AG20443 (cell line): ENCODE data around the gene KCNA3.

Source experiments
- DNase-seq: peaks from one replicate; pipeline ENCODE4 v3.0.0; 2012; ENCODE audit warnings: low spot score, mixed read lengths

KCNA3 gene

GRCh38 chr1:110674337-110675059 lies at the start of gene KCNA3:
Gene KCNA3 (minus strand): TSS chr1:110674940. CDS start chr1:110674809, 131 bp downstream.
- peak; percentile 18 for DNase-seq

- DNase-seq: no peak
These were observed 48.1 kb upstream of the KCNA3 start for GRCh38 chr1:110722807-110723206.

- no peak for DNase-seq
These were observed 45.2 kb upstream of the KCNA3 start for GRCh38 chr1:110719908-110720307.

GRCh38 chr1:110718452-110718851 lies 43.7 kb upstream of the KCNA3 start:
- no peak for DNase-seq

DNA sequence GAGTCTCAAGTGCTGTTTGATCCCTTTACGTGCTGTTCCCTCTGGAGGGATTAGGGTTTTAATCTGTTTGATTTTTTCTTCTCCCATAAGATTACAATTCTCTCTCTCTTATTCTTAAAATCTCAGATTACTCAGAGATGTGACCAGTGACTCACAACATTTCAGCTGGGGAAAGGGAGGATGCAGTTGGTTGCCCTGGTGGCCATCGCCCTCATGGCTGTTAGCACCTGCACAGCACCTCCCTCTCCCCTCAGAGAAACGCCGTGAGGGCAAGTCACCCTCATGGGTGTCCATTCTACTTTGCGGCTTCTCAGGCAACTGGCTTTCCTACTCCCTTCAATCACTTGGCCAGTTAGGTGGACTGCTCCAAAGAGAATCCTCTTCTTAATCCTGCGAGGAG lies 42.4 kb upstream of the KCNA3 start:
- DNase-seq: no peak

GRCh38 chr1:110714374-110714995 lies 39.7 kb upstream of the KCNA3 start:
- DNase-seq: no peak

GRCh38 chr1:110713221-110713620 lies 38.5 kb upstream of the KCNA3 start:
- DNase-seq: no peak

DNA sequence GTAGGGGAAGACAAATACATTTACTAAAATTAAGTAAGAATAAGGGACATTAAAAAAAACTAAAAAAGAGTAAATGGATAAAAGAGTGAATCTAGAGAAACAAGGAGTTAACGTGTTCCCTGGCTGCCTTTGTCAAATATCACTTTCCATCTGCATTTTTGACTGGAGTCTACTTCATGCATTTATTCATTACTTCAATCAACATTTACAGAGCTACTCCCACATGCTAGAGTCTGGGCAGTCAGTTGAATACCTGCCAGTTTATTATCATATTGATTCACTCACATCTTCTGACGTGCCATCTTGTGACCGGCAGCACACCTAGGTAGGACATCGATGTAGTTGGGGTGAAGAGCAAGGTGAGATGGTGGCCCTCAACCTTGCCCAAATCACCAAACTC lies 35.6 kb upstream of the KCNA3 start:
- DNase-seq: no peak

- DNase-seq: no peak
These were observed 34.3 kb upstream of the KCNA3 start for GRCh38 chr1:110708974-110709440.

DNA sequence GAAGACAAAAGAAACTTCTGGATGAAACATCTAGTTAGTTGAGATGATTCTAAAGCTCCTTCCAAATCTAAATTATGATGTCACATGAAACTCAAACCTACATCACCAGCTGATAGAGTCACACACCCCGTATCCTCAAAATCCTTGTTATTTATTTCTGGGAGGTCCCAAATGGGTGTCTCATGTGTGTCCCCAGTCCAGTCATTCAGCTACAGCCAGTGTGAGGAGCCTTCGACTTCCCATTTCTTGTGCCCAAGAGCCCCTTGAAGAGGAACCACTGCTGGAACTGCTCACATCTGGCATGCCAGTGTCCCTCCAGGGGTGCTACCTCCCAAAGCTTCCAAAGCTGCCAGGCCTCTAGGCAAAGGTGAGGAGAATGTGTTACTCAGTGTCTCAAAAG lies 32.5 kb upstream of the KCNA3 start:
- no peak for DNase-seq

- DNase-seq: no peak
These were observed 31.9 kb upstream of the KCNA3 start for GRCh38 chr1:110706621-110707020.

- DNase-seq: no peak
These were observed 27.5 kb upstream of the KCNA3 start for GRCh38 chr1:110702260-110702659.

DNA sequence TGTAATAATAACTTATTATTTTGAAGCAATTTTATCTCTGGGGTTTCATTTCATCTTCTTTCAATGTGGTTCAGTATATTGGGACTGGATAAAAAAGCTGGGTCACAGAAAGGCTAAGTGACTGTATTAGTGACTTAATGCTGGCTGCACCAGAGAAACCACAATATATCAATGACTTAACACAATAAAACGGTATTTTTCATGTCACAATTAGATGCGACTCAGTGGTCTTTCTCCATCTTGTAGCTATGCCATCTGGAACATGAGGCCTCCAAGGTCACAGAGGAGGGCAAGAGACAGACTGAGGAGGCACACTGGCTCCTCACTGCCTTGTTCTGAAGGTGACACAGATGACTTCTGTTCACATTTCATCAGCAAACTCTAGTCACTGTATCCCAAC lies 26.0 kb upstream of the KCNA3 start:
- no peak for DNase-seq

GRCh38 chr1:110697606-110698005 lies 22.9 kb upstream of the KCNA3 start:
- no peak for DNase-seq

DNA sequence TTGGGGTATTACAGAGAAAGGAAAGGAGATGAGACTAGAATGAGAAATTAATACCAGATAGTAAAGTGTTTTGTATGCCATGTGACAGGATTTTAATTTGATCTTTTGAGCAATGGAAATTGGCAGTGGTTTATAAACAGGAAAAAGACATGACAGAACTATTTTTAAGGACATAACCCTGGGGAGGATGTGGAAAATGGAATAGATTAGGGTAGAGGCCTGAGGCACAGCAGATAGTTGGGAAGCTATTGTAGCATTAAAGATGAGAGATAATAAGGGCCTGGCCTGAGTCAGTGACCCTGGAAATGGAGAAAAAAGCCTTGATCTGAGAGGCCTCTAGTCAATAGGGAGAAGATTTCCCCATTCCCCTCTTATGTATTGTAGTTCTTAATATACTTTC lies 22.1 kb upstream of the KCNA3 start:
- DNase-seq: no peak

DNA sequence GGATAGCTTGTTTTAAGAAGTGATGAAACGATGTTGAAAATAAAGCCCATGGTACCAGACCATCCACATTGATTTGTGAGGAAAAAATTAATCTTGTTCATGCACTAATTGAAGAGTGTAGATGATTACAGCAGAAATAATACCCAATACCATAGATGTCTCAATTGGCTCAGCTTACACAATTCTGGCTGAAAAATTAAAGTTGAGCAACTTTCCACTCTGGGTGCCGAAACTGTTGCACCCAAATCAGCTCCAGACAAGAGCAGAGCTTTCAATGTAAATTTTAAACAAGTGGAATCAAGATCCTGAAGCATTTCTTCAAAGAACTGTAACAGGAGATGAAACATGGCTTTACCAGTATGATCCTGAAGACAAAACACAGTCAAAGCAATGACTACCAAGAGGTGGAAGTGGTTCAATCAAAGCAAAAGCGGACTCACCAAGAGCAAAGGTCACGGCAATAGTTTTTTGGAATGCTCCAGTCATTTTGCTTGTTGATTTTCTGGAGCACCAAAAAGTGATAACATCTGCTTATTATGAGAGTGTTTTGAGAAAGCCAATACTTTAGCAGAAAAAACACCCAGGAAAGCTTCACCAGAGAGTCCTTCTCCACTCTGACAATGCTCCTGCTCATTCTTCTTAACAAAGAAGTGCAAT lies 16.1 kb upstream of the KCNA3 start:
- no peak for DNase-seq

DNA sequence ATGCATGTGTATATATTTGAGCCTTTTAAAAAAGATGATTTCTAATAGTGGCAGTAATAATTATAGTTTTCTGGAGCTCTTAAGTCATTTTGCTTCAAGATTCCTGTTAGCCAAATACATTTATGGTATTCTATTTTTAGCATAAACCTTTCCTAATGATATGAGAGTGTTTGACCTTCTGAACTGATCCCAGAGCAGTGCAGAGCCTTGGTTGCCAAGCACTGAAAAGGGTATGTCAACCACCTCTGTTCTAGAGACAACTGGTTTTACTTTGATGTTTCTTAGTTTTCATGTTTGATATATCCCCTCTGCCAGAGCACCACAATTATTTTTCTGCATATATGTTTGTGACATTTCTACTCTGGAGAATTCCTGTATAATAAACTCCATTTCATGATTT lies 15.1 kb upstream of the KCNA3 start:
- no peak for DNase-seq

DNA sequence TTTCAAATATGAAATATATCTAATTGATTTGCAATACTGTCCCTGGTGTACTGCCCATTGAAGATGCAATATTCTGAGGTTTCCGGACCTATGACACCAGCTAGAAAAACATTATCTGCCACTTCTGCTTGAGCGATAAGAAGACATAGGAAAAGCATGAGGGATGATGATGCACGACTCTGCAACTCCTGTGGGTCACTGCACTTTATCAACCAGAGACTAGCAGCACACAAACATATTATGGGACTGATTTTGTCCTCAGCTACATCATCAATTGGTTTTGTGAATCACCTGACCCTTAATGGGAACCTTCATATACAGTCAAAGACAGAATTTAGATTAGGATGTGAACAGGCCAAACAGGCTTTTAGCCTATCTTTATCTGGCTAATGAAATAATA lies 13.8 kb upstream of the KCNA3 start:
- DNase-seq: no peak

DNA sequence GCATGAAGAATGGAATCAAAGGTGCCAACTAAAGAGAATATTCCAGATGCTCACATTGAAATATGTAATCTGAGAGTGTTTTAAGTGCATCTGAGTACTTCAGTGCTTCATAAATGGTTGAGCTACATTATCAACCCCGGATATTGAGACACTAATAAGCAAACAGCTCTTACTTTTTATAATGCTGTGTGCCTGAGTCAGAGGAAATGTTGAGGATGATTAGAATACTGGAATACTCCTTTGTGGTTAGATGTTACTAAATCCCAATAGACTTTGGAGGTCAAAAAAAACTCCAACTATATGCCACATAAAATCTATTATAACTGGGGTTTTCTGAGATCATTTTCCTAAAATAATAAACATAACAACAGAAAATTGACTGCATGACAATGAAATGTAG lies 12.5 kb upstream of the KCNA3 start:
- no peak for DNase-seq

- DNase-seq: no peak
These were observed 11.4 kb upstream of the KCNA3 start for GRCh38 chr1:110686188-110686587.

GRCh38 chr1:110684491-110684890 lies 9.8 kb upstream of the KCNA3 start:
- no peak for DNase-seq

DNA sequence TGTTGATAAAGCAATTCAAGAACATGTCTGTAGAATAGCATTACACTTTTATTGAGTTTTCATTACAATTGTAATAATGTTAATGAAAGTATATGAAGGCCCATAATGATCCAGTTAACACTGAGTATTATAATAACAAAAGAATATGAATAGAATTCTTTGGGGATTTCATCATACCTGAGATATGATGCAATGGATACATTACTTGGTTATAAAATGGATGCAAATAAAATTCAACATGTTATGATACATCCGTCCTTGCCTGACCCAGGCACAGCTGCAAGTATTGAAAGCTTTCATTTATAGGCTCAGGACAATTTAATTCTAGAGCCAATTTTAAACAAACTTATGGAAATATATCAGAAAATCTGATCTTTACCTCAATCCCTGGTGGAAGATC lies 8.2 kb upstream of the KCNA3 start:
- DNase-seq: no peak

- DNase-seq: no peak
These were observed 5.4 kb upstream of the KCNA3 start for GRCh38 chr1:110680036-110680735.
